GM19468 (cell line): Measurements from ENCODE around the gene SUN2.
"Not testable (repeated sequence)": the region's sequence is repeated elsewhere in the genome, so short reads cannot be mapped to it uniquely, and the experiment has no call there.

Experiments
- ATAC-seq: cut with Tn5 transposase; IDR thresholded peaks from one replicate; pipeline ENCODE4 v1.9.1; 2021; ENCODE audit warnings: mild to moderate bottlenecking, moderate library complexity, moderate number of reproducible peaks; ENCODE audit not compliant: unreplicated experiment; ENCODE audit errors: extremely low read depth

The SUN2 gene, protein sequence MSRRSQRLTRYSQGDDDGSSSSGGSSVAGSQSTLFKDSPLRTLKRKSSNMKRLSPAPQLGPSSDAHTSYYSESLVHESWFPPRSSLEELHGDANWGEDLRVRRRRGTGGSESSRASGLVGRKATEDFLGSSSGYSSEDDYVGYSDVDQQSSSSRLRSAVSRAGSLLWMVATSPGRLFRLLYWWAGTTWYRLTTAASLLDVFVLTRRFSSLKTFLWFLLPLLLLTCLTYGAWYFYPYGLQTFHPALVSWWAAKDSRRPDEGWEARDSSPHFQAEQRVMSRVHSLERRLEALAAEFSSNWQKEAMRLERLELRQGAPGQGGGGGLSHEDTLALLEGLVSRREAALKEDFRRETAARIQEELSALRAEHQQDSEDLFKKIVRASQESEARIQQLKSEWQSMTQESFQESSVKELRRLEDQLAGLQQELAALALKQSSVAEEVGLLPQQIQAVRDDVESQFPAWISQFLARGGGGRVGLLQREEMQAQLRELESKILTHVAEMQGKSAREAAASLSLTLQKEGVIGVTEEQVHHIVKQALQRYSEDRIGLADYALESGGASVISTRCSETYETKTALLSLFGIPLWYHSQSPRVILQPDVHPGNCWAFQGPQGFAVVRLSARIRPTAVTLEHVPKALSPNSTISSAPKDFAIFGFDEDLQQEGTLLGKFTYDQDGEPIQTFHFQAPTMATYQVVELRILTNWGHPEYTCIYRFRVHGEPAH

DNA sequence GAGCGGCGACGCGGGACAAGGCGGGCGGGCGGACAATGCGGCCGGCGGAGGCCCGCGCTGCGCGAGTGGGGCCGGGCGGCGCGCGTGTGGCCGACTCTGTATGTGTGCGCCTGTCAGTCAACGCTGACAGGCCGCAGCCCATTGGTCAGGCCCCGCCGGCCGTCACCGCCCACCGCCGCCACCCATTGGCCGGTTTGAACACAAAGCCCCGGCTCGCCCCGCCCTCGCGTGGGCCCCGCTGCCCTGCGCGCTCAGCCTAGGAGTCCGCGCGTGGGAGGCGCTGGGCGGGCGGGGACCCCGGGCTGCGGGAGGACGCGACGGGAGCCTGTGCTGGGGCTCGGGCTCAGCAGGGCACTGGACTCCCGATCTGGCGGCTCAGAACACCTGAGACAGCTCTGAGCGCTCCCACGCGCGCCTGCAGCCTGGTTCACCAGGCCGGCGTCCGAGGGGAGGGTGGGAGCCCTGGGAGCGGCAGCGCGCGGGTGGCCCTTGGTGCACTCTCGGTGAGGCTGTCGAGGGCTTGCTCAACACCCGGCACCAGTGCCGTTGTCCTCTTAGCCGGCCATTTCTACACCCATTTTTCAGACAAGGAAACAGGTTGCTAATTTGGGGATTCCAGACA is at the start of gene SUN2:
TSS of gene SUN2 (minus strand) at position 88 of the 622 bp plus-strand sequence. CDS start 3,370 bp downstream, outside the sequence.
- ATAC-seq, result peak; percentile 26

DNA sequence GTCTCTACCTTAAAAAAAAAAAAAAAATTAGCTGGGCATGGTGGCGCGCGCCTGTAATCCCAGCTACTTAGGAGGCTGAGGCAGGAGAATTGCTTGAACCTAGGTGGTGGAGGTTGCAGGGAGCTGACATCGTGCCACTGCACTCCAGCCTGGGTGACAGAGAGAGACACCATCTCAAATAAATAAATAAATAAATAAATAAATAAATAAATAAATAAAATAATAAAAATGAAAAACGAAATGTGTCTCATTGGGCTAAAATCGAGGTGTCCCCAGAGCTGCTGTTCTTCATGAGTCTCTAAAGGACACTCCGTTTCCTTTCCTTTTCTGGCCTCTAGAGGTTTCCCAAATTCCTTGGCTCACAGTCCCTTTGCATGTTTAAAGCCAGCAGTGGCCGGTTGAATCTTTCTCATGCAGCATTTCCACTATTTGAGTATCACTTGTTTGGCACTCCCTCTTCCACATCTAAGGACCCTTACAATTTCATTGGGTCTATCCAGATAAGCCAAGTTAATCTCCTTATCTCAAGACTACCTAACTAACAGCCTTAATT is 49.3 kb upstream of the SUN2 start:
- ATAC-seq, result not testable (repeated sequence)

- no peak for ATAC-seq
These were observed 46.9 kb upstream of the SUN2 start for GRCh38 chr22:38802671-38803121.

GRCh38 chr22:38799265-38800002 is 43.6 kb upstream of the SUN2 start:
- no peak for ATAC-seq

- no peak for ATAC-seq
These were observed 42.7 kb upstream of the SUN2 start for GRCh38 chr22:38798496-38798895.

DNA sequence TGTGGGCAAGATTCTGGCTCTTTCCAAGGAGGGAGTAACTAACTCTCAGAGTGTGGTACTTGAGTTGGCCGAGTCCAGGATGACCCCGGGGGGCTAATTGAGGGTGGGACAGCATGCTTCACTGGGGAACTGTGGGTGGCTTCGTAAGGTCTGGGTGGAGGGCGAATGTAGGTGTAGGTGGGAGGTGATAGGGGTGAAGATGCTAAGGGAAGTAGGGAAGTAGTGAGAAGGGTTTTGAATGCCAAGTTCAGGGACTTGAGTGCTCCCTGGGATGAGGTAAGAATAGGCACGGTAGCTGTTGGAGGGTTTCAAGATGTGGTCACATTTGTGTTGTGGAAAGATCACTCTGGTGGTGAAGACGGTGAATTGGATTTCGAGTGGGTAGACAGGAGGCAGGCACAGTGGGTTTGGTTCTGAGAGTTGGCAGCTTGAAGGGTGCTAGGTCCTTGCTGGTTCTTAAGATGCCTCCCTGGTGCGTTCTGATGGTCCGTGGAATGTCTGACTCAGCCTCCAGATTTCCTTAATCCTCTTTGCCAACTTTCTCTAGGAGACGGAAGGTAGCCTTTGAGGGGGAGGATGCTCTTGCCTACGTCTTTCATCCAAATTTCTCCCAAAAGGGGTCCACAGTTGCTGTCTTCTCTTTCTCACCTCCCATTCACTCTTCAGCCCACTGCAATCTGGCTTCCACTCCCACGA is 40.6 kb upstream of the SUN2 start:
- no peak for ATAC-seq

- ATAC-seq, result no peak
These were observed 39.8 kb upstream of the SUN2 start for GRCh38 chr22:38795569-38795968.

DNA sequence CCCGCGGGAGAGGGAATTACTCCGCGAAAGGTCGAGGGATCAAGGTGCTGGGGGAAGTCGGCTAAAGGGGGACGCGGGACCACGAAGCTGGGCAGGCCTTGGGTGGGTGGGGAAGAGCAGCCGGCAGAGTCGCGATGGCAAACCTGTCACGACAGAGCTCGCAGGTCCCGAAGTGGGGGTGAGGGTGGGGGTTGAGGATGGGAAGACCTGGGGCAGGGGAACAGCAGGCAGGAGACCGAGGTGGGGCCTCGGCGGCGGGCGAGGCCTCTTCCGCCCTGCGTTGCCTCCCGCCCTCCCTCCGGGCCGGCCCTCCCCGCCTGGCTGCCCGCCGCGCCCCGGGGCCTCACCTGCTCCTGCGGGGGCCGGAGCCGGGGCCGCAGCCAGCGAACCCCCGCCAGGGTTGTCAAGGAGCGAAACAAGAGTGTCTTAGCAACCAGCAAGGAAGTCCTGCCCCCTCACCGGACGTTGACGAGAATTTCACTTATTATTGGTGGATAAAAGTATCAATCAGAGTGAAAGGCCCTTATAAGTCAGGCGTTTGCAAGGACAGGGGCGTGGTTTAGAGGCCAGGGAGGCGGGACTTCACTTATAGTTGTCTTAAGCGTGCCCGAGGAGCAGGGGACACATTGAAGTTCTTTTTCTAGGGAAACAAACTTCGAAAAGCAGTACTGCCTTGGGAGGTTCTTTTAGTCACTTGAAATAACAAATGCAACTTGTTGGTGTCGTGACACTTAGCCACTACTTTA is 38.1 kb upstream of the SUN2 start, which contains the start of gene DNAL4:
TSS of gene DNAL4 (minus strand) at position 423 of the 746 bp plus-strand sequence. CDS start 11,412 bp downstream, outside the sequence.
- ATAC-seq, result peak; percentile 74

- no peak for ATAC-seq
These were observed 37.5 kb upstream of the SUN2 start for GRCh38 chr22:38793317-38793716.

GRCh38 chr22:38792833-38793232 is 37.0 kb upstream of the SUN2 start:
- no peak for ATAC-seq

DNA sequence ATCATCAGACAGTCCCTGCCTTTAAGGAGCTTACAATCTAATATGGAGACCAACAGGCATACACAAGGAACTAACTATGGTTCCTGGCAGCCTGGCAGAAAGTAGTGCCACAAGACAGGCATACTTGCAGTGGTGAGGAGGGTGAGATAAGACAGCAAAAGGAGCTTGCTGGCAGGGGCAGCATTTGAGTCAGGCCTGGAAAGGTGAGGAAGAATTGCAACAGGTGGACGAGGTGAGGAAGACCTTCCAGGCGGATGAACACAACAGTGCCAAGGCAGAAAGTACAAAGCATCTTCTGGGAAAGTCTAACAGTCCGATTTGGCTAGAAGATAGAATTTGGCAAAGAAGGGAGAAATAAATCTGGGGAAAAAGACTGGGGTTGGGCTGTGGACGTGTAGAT is 33.8 kb upstream of the SUN2 start:
- no peak for ATAC-seq

DNA sequence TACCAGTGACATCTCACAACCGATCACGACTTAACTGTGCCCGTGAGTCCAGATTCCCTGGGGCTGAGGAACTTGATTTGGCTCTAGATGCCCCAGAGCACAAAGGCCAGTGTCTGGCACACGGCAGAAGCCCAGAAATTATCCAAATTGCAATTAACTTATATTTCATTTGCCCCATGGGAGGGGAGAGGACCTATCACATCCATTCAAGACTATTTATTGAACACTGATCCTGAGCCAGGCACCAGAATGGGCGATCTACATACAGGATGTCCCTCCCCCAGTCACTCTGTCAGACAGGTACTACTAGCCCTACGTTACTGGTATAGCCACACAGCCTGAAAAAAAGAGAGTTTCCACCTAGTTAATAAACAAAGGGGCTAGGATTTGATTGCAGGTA is 33.0 kb upstream of the SUN2 start:
- ATAC-seq, result no peak

DNA sequence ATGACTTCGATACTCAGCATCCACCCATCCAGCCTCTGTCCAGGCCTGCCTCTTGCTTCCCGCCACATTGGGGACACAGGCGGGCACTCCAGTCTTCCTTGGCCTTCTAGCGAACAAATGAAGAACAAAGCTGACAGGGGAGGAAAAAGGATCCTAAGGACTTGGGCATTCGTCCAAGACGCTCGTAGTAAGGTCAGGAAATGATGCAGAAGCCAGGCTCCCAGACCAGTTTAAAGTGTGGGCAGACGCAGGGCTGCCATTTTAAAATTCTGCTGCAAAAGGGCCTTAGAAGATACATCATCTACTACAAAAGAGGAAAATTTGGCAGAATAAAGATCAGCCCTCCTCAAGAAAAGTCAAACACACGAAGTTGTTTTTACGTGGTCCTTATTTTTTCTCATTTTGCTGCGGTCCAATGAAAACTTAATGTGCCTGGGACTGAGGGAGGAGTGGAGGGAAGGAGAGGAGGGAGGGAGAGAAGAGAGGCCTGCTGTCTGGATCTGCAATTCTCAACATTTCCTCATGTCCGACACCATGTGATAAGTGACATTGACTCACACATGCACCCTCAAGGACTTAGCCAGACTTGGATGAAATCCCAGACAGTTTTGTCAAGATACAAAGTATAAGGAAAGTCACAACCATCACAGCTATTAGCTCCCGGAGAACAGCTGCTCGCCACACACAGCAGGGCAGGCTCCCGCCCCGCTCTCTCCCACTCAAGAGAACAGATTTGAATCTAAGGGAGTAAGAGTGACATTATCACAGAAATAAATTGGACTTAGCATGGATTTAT is 32.4 kb upstream of the SUN2 start:
- ATAC-seq, result no peak

DNA sequence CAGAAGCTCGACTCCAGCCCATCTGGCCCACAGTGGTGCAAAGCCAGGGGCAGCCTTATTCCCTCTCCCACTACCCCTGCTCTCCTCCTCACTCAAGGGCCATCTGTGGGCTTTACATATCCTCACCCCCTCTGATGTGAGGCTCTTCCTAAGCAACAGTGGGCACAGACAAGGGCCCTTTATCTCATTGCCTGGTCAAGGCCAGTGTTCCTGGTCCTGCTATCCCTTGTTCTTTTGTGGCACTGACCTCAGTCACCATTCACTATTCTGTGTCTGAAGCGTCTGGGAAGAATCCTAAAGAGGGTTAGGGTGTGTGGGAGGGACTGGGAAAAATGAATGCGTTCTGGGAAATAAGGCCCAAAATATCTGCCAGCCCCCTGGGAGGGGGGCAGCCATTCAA is 30.8 kb upstream of the SUN2 start:
- ATAC-seq, result no peak

DNA sequence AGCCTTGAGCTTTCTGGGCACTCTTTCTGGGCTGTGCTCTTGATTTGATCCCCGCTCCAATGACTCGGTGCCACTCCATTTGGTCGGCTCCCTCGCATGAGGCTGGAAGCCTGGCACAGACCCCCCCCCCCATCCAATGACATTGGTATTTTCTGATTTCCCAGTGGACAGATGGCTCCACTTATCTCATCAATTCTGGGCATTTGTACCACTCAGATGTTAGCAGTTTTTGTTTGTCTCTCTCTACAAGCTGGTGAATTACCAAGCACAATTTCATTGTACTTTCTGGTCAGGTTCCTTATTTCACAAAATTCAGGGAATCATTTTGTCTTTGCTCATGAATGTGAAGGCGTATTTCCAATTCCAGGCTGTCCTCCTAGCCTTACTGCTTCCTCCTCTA is 29.1 kb upstream of the SUN2 start:
- ATAC-seq, result no peak

DNA sequence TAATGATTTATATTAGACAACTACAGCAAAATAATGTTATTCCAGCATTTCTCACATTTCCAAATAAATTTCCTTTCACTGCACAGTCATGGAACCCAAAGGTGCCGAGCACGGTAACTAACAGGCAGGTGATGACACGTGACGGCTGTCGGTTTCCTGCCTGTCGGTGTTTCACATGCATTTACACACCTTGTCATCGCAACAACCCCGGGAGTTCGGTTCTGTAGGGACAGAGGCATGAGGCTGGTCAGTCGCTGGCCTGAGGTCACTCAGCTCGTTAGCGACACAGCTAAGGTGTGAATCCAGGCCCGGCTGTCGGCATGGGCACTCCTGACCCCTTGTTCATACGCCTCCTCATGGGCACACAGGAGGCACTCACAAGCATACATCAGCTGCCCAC is 28.2 kb upstream of the SUN2 start:
- no peak for ATAC-seq

GRCh38 chr22:38783095-38783615 is 27.4 kb upstream of the SUN2 start:
- no peak for ATAC-seq
